Sigmoid colon (tissue), 7 donors: ENCODE results near the gene ASPG. TPM values are rescaled to one million over a fixed set of nuclear protein-coding genes. Genes with fewer than 3 reads are reported as not detected.

Experiments used
- DNase-seq: peaks from one replicate; pipeline ENCODE4 v3.0.0-alpha.2; 2019
- H3K27ac ChIP-seq, 4 donors: fragments of 200-600 bp; sonication (generic); one replicate each; pipeline ENCODE4 v1.5.1; 2016 to 2019; ENCODE audit warnings: mild to moderate bottlenecking in 1 of 4
- H3K27me3 ChIP-seq, 3 donors: fragments of 200-600 bp; sonication (generic); one replicate each; pipeline ENCODE4 v1.5.1; 2019; ENCODE audit warnings: mild to moderate bottlenecking in 1 of 3
- H3K36me3 ChIP-seq, 4 donors: fragments of 200-600 bp; sonication (generic); one replicate each; pipeline ENCODE4 v1.5.1; 2016 to 2019
- H3K4me1 ChIP-seq, 4 donors: fragments of 200-600 bp; sonication (generic); one replicate each; pipeline ENCODE4 v1.5.1; 2017 to 2019
- H3K4me3 ChIP-seq, 4 donors: fragments of 200-600 bp; sonication (generic); one replicate each; pipeline ENCODE4 v1.5.1; 2017 to 2019; ENCODE audit warnings: mild to moderate bottlenecking in 2 of 4, moderate library complexity in 1 of 4
- H3K9me3 ChIP-seq, 4 donors: fragments of 200-600 bp in 3 of 4; sonication (generic) in 3 of 4; one replicate each; pipeline versions ENCODE4 v1.5.1 to v1.6.1; 2013 to 2019
- EP300 ChIP-seq, 4 donors: sonication (generic); formaldehyde crosslinking; IDR thresholded peaks; one replicate each; pipeline ENCODE4 v1.6.1; 2017; ENCODE audit warnings: antibody characterized with exemption in 4 of 4
- POLR2A ChIP-seq, 2 donors: fragments of 450-650 bp; IDR thresholded peaks; one replicate each; pipeline ENCODE4 v1.6.1; 2016; ENCODE audit warnings: antibody characterized with exemption in 2 of 2, mild to moderate bottlenecking in 2 of 2, moderate library complexity in 2 of 2
- POLR2AphosphoS5 ChIP-seq, 4 donors: sonication (generic); formaldehyde crosslinking; IDR thresholded peaks; one replicate each; pipeline ENCODE4 v1.6.1; 2017; ENCODE audit warnings: antibody characterized with exemption in 4 of 4
- WGBS, 2 donors: extraction: QIAGEN DNeasy Blood & Tissue Kit; methylation state at CpG; one replicate each; pipeline ENCODE4 v1.1.7; 2013; 5-methylcytosine and 5-hydroxymethylcytosine counted together
- intact Hi-C: fragments of 100-400 bp; cut with DNase I; formaldehyde crosslinking; loops from one replicate; pipeline ENCODE4 v1.15.1; 2023
- polyA plus RNA-seq, 3 donors: library from polyadenylated mRNA; stranded (reverse); fragments of 200-250 nt; gene quantifications; one replicate each; pipeline ENCODE4 v1.2.3, GENCODE V29; 2013
- total RNA-seq, 4 donors: library from RNA; depleted of rRNA; stranded (reverse); fragments of >200 nt; gene quantifications; one replicate each; pipeline ENCODE4 v1.1.0, GENCODE V29; 2016
- TF ChIP-seq, protein P1 (sequence below), 4 experiments: fragments of 450-650 bp in 3 of 4; fragments of 200-600 bp in 1 of 4; IDR thresholded peaks; one replicate each; pipeline ENCODE4 v1.5.1; 2016 to 2019; ENCODE audit warnings: antibody characterized with exemption in 4 of 4, mild to moderate bottlenecking in 3 of 4, moderate library complexity in 2 of 4
- donor health status: healthy with polysubstance abuse.
- donor health status: Bipolar disorder and iron deficiency.
- donor health status: healthy.

Gene ASPG
- total and polyA plus RNA-seq, 7 donors, result 0.14 to 24.6 (median 3.5) TPM; not detected in 1

DNA sequence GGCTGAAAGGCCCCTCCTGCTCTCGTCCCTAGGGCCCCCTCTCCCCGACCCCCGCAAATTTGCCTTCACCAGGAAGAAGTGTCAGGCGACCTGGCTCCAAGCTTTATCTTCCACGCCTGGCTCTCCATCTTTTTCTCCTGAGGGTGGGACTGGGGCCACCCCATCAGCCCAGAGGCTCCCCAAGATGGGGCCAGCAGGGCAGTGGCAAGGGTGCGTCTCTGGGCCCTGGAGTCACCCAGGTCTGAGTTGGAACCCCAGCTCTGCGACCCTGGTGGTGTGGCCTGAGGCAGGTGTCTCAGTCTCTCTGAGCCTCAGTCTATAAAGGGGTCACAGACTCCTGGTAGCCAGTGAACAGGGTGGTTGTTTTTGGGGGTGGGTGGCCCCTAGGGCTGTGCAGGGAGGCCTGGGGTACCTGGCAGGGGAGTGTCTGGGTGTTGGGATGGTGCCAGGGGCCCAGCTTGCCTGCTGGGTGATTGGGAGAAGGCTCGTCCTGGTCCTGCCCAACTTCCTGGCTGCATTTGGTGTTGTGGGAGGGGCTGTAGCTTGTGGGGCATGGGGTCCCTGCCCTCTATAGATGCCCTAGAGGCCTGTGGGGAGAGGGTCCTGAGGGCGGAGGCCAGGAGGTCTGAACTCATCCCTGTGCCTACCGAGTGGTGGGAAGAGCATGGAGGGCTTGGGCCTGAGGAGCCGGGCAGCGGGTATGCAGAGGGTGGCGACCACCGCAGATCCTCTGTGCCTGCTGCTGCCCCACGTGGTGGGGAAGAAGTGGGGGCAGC lies 60.5 kb downstream of the ASPG start:
- WGBS, 2 donors, result 85 to 86% methylated on average over 15 of the region's 15 CpGs
- TF ChIP-seq, protein P1, sequence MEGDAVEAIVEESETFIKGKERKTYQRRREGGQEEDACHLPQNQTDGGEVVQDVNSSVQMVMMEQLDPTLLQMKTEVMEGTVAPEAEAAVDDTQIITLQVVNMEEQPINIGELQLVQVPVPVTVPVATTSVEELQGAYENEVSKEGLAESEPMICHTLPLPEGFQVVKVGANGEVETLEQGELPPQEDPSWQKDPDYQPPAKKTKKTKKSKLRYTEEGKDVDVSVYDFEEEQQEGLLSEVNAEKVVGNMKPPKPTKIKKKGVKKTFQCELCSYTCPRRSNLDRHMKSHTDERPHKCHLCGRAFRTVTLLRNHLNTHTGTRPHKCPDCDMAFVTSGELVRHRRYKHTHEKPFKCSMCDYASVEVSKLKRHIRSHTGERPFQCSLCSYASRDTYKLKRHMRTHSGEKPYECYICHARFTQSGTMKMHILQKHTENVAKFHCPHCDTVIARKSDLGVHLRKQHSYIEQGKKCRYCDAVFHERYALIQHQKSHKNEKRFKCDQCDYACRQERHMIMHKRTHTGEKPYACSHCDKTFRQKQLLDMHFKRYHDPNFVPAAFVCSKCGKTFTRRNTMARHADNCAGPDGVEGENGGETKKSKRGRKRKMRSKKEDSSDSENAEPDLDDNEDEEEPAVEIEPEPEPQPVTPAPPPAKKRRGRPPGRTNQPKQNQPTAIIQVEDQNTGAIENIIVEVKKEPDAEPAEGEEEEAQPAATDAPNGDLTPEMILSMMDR (IDR thresholded peaks at IDR 0.05), result no peak
- TF ChIP-seq EP300 (IDR thresholded peaks at IDR 0.05), result no peak
- TF ChIP-seq POLR2A (IDR thresholded peaks at IDR 0.05), result no peak
- no peak for TF ChIP-seq POLR2AphosphoS5 (IDR thresholded peaks at IDR 0.05)
- DNase-seq, result peak; percentile 47
- Histone ChIP-seq H3K9me3 (no peaks in the 10 kb centered on the region), H3K4me3 (no peak overlapping the region), H3K4me1 (peaks cover 0 to 17% (median 11%) of the 10 kb centered on the region in 4 donors), H3K27ac (no peak overlapping the region), H3K36me3 (no peaks in the 10 kb centered on the region), H3K27me3 (no peaks in the 10 kb centered on the region)
- intact Hi-C loops, result no loop called here

DNA sequence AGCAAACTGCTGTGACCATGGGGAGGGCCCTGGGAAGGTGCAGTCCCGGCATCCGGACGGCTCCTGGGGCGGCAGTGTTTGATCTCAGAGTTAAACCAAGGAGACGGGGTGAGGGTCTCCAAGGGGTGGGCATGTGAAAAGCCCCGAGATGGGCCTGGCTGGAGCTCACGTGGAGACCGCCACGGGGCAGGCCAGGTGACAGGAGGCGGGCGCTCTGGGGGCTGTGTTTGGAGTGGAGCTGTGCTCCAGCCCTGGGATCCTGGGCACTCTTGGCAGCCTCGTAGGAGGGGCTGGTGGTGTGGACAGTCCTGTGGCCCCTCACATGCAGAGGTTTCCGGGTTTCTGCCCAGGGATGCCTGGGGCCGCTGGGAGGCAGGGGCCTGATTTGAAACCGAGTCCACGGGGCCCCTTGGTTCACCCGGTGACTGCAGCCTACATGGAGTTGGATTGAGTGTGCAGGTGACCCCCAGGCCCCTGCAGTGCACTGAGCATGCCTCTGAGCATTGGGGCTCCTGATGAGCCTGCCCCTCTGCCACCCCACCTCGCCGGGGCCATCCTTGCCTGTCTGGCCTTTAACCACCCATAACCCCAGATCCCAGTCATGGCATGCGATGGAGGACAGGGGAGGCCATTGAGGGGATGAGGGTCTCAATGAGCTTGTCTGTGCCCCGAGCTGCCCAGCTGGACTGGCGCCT lies 61.3 kb downstream of the ASPG start:
- TF ChIP-seq POLR2AphosphoS5 (IDR thresholded peaks at IDR 0.05) (no peak), POLR2A (IDR thresholded peaks at IDR 0.05) (no peak), EP300 (IDR thresholded peaks at IDR 0.05) (no peak)
- TF ChIP-seq, protein P1 (IDR thresholded peaks at IDR 0.05), result no peak
- DNase-seq, result peak; percentile 55
- no peaks in the 10 kb centered on the region for H3K9me3 ChIP-seq
- 88 to 91% methylated on average over 22 of the region's 22 CpGs for WGBS, 2 donors
- no peaks in the 10 kb centered on the region for H3K36me3 ChIP-seq
- H3K27me3 ChIP-seq, result no peaks in the 10 kb centered on the region
- no peak overlapping the region for H3K27ac ChIP-seq
- no peak overlapping the region for H3K4me3 ChIP-seq
- H3K4me1 ChIP-seq, result peaks cover 0 to 17% (median 11%) of the 10 kb centered on the region in 4 donors
- intact Hi-C loops, result no loop called here

DNA sequence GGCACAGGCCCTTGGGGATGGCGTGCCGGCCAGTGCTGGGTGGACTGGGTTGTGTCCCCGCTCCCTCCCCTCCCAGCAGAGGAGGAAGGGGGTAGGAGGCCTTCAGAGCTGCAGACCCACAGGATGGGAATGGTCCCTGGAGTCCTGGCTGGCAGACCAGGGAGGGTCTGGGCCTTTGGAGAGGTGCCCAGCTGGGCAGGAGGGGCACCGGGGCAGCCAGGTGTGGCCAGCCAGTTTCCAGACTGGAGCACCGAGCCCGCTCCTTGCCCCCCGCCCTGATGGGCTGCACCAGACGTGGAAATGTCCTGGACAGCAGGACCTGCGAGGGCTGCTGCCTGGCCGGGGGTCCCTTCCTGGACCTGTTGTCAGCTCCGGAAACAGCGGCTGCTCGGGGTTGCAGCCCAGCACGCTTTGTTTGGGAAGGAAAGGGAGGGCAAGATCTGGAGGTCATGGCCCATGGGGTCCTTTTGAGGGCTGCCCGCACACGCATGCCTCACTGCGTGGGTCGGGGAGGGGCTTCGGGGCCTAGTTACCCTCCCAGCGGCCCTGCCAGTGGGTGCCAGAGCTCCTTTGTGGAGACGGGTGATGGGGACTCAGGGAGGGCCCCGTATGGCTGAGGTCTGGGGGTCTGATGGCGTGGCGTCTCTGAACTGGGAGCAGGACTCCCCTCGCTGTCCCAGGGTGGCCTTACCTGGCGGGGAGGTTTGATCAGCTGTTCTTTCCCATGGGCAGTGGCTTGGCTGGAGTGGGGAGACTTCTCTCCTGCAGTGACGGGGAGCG lies 62.0 kb downstream of the ASPG start:
- Histone ChIP-seq H3K4me1 (peaks cover 0 to 17% (median 11%) of the 10 kb centered on the region in 4 donors), H3K27me3 (no peaks in the 10 kb centered on the region), H3K36me3 (no peaks in the 10 kb centered on the region), H3K4me3 (no peak overlapping the region), H3K9me3 (no peaks in the 10 kb centered on the region), H3K27ac (no peak overlapping the region)
- intact Hi-C loops, result no loop called here
- TF ChIP-seq POLR2A (IDR thresholded peaks at IDR 0.05) (no peak), POLR2AphosphoS5 (IDR thresholded peaks at IDR 0.05) (no peak), EP300 (IDR thresholded peaks at IDR 0.05) (no peak)
- TF ChIP-seq, protein P1 (IDR thresholded peaks at IDR 0.05), result no peak
- no peak for DNase-seq
- 88% methylated on average over 28 of the region's 28 CpGs for WGBS, 2 donors

DNA sequence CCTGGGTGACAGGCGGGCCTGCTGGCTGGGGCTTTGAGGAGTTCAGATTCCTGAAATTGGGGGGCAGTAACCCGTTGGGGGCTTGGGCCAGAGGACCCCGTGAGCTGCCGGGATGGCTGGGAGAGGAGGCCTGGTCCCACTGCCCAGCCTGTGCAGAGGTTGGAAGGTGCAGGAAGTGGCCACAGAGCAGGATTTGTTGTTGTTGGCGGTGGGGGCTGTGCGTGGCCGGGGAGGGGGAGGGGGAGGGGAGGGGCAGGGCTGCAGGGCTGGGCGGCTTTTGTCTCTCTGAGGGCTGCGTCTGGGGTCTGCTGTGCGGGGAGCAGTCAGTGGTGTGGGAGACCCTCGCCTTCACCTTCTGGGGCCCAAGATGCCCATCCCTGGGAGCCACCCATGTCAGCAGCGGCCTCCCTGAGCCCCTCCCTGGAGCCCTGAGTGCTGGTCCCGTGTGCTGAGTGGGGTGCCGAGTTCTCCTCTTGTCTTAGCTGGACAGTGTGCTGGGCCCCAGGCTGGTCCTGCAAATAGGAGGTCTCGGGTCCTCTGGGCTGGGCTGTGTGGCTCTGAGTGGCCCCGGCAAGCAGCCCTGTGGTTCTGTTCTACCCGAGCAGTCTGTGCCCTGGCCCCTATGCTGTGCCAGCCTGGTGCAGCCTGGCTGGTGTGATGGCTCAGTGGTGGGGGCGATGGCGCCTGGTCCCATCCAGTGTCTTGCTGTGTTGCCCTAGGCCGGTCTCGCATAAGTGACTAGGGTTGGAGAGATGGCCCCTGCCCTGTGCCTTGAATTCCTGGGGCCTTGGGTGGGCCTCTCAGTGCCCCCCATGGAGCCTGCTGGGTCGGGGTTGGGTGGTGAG lies 63.2 kb downstream of the ASPG start:
- H3K9me3 ChIP-seq, result no peaks in the 10 kb centered on the region
- no peak for TF ChIP-seq POLR2A (IDR thresholded peaks at IDR 0.05)
- TF ChIP-seq, protein P1 (IDR thresholded peaks at IDR 0.05), result no peak
- TF ChIP-seq POLR2AphosphoS5 (IDR thresholded peaks at IDR 0.05), result no peak
- no peak for TF ChIP-seq EP300 (IDR thresholded peaks at IDR 0.05)
- no peaks in the 10 kb centered on the region for H3K36me3 ChIP-seq
- 82 to 85% methylated on average over 22 of the region's 22 CpGs for WGBS, 2 donors
- intact Hi-C loops, result no loop called here
- no peak for DNase-seq
- H3K27ac ChIP-seq, result no peak overlapping the region
- no peaks in the 10 kb centered on the region for H3K27me3 ChIP-seq
- H3K4me1 ChIP-seq, result peaks cover 0 to 17% (median 11%) of the 10 kb centered on the region in 4 donors
- no peak overlapping the region for H3K4me3 ChIP-seq
